GM12878 (cell line): ENCODE data around the gene RPS6KC1. TPM values are rescaled to one million over a fixed set of nuclear protein-coding genes. Genes with fewer than 3 reads are reported as not detected.
A peak's percentile ranks its signal among the peaks of the same experiment; 100 is the strongest.

Source experiments
- CHD1 ChIP-seq: IDR thresholded peaks from 2 replicates; pipeline ENCODE4 v1.6.1; 2012; ENCODE audit warnings: low read depth, low read length, improper control_type of control experiment
- CREM ChIP-seq: IDR thresholded peaks from 2 replicates; pipeline ENCODE4 v1.6.1; 2014; ENCODE audit warnings: antibody characterized with exemption, low read depth
- EGR1 ChIP-seq, 2 experiments: IDR thresholded peaks; 1 replicate in 1 of 2; 2 replicates in 1 of 2; pipeline ENCODE4 v1.6.1; 2011 to 2012; ENCODE audit warnings: low read depth in 2 of 2, low read length in 2 of 2, borderline replicate concordance in 1 of 2, mild to moderate bottlenecking in 1 of 2, moderate library complexity in 1 of 2
- ESRRA ChIP-seq: IDR thresholded peaks from 2 replicates; pipeline ENCODE4 v1.6.1; 2012; ENCODE audit warnings: mild to moderate bottlenecking, low read length, improper control_type of control experiment
- GATAD2B ChIP-seq: fragments of 450-650 bp; conservative IDR thresholded peaks from 2 replicates; pipeline ENCODE4 v1.6.1; 2017; ENCODE audit warnings: low read depth, mild to moderate bottlenecking, moderate library complexity
- HDAC6 ChIP-seq: fragments of 200-600 bp; sonication (generic); IDR thresholded peaks from one replicate; pipeline ENCODE4 v1.8.0; 2017; ENCODE audit warnings: antibody characterized with exemption; ENCODE audit not compliant: unreplicated experiment
- IRF4 ChIP-seq: IDR thresholded peaks from 2 replicates; pipeline ENCODE4 v1.6.1; 2011; ENCODE audit warnings: low read depth, low read length
- JUND ChIP-seq: IDR thresholded peaks from 2 replicates; pipeline ENCODE4 v1.6.1; 2012; ENCODE audit warnings: low read depth, mild to moderate bottlenecking, low read length, improper control_type of control experiment, moderate library complexity
- MTA3 ChIP-seq: IDR thresholded peaks from 2 replicates; pipeline ENCODE4 v1.6.1; 2012; ENCODE audit warnings: low read length, inconsistent platforms, borderline replicate concordance
- MYC ChIP-seq: IDR thresholded peaks from 2 replicates; pipeline ENCODE4 v1.6.1; 2011; ENCODE audit warnings: mild to moderate bottlenecking, low read length, moderate library complexity, inconsistent platforms; ENCODE audit not compliant: insufficient read depth, insufficient replicate concordance, insufficient read length, severe bottlenecking
- NBN ChIP-seq: fragments of 450-650 bp; IDR thresholded peaks from 2 replicates; pipeline ENCODE4 v1.6.1; 2016
- NR2C1 ChIP-seq: fragments of 450-650 bp; IDR thresholded peaks from 2 replicates; pipeline ENCODE4 v1.6.1; 2017; ENCODE audit warnings: antibody characterized with exemption, mild to moderate bottlenecking, moderate library complexity
- NRF1 ChIP-seq: conservative IDR thresholded peaks from 2 replicates; pipeline ENCODE4 v1.6.1; 2011; ENCODE audit warnings: mild to moderate bottlenecking, low read depth, low read length, improper control_type of control experiment
- SREBF2 ChIP-seq: IDR thresholded peaks from 2 replicates; pipeline ENCODE4 v1.6.1; 2012; ENCODE audit warnings: mild to moderate bottlenecking, low read length
- SUZ12 ChIP-seq: fragments of 200-600 bp; sonication (generic); IDR thresholded peaks from one replicate; pipeline ENCODE4 v1.6.1; 2018; ENCODE audit warnings: antibody characterized with exemption, mild to moderate bottlenecking; ENCODE audit not compliant: unreplicated experiment
- TAF1 ChIP-seq: IDR thresholded peaks from 2 replicates; pipeline ENCODE4 v1.6.1; 2011; ENCODE audit warnings: mild to moderate bottlenecking, low read depth, low read length, borderline replicate concordance
- ZNF384 ChIP-seq: IDR thresholded peaks from 2 replicates; pipeline ENCODE4 v1.6.1; 2012; ENCODE audit warnings: low read depth, mild to moderate bottlenecking, low read length, improper control_type of control experiment, borderline replicate concordance
- polyA plus RNA-seq, 11 experiments: library from polyadenylated mRNA; depleted of rRNA in 4 of 11; unstranded in 6 of 11; stranded (reverse) in 5 of 11; fragments of >200 nt; fragmentation: Nextera tagmentation in 4 of 11; fragmentation: Illumina TruSeq in 1 of 11; extraction: Ambion mirVana in 4 of 11; extraction: Trizol in 1 of 11; gene quantifications; 1 replicate in 1 of 11; 2 replicates in 10 of 11; pipeline versions ENCODE4 v1.2.1 to v1.2.3, GENCODE V29; 2011 to 2016; ENCODE audit warnings: inconsistent platforms in 2 of 11, missing spikeins in 2 of 11, low read depth in 1 of 11
- total RNA-seq, 4 experiments: library from RNA; depleted of rRNA in 3 of 4; stranded (reverse); fragments of >200 nt in 3 of 4; fragmentation: Illumina TruSeq in 1 of 4; extraction: Trizol in 1 of 4; gene quantifications; 2 replicates each; pipeline versions ENCODE4 v1.2.1 to v1.2.3, GENCODE V29; 2013 to 2021
- TF ChIP-seq, protein P1 (sequence below): IDR thresholded peaks from 2 replicates; pipeline ENCODE4 v1.6.1; 2012; ENCODE audit warnings: low read depth, low read length, improper control_type of control experiment
- TF ChIP-seq, protein P2 (sequence below): IDR thresholded peaks from 2 replicates; pipeline ENCODE4 v1.6.1; 2011; ENCODE audit warnings: borderline replicate concordance, low read depth, mild to moderate bottlenecking, moderate library complexity, mixed read lengths, low read length; ENCODE audit not compliant: insufficient read depth; ENCODE audit errors: extremely low read length
- TF ChIP-seq, protein P3 (sequence below): IDR thresholded peaks from 2 replicates; pipeline ENCODE4 v1.6.1; 2011; ENCODE audit warnings: borderline replicate concordance, low read depth, mild to moderate bottlenecking, moderate library complexity, low read length; ENCODE audit not compliant: insufficient read depth, poor library complexity, severe bottlenecking
- TF ChIP-seq, protein P4 (sequence below): fragments of 450-650 bp; IDR thresholded peaks from 2 replicates; pipeline ENCODE4 v1.6.1; 2017; ENCODE audit warnings: mild to moderate bottlenecking
- TF ChIP-seq, protein P5 (sequence below): IDR thresholded peaks from 2 replicates; pipeline ENCODE4 v1.6.1; 2011; ENCODE audit warnings: low read depth, low read length, improper control_type of control experiment, borderline replicate concordance

The RPS6KC1 gene
- total and polyA plus RNA-seq, 10 of the 15 experiments (the other 5 are each of a cell fraction or from before 2014, with no cell fraction given): 2.9 to 17.3 (median 12.2) TPM

DNA sequence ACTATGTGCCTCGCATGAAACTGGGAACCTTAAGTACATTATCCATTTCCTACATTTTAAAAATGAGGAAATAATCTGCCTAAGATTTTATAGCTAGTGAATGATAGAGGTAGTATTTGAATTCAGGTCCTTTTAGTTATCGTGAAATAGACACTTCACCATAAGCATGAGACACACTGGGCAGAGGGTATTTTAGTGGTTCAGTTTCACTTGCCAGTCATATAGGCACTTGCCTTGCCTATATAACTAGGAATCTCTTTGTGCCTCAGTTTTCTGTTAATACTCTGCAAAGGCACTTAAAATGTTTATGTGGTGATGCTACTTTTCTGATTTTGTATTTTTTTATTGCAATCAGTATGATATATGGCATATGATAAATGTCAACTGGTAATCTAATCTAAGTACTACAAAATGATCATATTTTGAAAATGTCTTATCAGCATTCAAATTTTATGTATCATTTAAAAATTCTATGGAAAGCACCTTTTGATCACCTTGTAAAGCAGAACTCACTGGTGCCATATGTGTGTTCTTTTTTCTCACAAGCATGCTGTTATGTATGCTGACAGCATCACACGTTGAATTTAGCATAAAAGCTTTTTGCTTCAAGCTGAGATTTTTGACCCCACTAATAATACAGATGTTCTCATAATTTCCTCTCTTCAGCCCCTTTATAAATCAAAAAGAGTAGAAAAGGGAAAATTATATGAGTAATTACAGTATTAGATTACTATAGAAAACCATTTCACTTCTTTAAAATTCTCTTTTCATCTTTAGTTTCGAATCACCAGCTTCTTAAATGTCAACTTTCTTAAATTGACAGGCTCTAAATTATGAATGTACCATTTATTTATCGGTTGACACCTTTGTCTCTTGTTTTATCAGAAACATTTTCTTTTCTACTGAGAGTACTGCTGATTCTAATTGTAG is 52.6 kb downstream of the RPS6KC1 start (continued):
- TF ChIP-seq, protein P1, sequence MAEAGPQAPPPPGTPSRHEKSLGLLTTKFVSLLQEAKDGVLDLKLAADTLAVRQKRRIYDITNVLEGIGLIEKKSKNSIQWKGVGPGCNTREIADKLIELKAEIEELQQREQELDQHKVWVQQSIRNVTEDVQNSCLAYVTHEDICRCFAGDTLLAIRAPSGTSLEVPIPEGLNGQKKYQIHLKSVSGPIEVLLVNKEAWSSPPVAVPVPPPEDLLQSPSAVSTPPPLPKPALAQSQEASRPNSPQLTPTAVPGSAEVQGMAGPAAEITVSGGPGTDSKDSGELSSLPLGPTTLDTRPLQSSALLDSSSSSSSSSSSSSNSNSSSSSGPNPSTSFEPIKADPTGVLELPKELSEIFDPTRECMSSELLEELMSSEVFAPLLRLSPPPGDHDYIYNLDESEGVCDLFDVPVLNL: no peak
- no peak for TF ChIP-seq HDAC6
- no peak for TF ChIP-seq MYC
- no peak for TF ChIP-seq NR2C1
- TF ChIP-seq SUZ12: no peak
- TF ChIP-seq NRF1: no peak
- peak; percentile 16; the same call in 1 of the 2 replicates for TF ChIP-seq CREM
- no peak for TF ChIP-seq GATAD2B
- TF ChIP-seq, protein P2, sequence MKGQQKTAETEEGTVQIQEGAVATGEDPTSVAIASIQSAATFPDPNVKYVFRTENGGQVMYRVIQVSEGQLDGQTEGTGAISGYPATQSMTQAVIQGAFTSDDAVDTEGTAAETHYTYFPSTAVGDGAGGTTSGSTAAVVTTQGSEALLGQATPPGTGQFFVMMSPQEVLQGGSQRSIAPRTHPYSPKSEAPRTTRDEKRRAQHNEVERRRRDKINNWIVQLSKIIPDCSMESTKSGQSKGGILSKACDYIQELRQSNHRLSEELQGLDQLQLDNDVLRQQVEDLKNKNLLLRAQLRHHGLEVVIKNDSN: no peak
- TF ChIP-seq SREBF2: no peak
- TF ChIP-seq EGR1 (IDR thresholded peaks at IDR 0.05; ENCODE audit: borderline replicate concordance in 1 of 2, low read depth in 2 of 2, low read length in 2 of 2): no peak
- TF ChIP-seq MTA3: no peak
- TF ChIP-seq NBN: no peak
- no peak for TF ChIP-seq CHD1
- TF ChIP-seq JUND: no peak
- TF ChIP-seq, protein P3, sequence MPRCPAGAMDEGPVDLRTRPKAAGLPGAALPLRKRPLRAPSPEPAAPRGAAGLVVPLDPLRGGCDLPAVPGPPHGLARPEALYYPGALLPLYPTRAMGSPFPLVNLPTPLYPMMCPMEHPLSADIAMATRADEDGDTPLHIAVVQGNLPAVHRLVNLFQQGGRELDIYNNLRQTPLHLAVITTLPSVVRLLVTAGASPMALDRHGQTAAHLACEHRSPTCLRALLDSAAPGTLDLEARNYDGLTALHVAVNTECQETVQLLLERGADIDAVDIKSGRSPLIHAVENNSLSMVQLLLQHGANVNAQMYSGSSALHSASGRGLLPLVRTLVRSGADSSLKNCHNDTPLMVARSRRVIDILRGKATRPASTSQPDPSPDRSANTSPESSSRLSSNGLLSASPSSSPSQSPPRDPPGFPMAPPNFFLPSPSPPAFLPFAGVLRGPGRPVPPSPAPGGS: peak; percentile 27
- TF ChIP-seq TAF1: no peak
- no peak for TF ChIP-seq ZNF384
- TF ChIP-seq, protein P4, sequence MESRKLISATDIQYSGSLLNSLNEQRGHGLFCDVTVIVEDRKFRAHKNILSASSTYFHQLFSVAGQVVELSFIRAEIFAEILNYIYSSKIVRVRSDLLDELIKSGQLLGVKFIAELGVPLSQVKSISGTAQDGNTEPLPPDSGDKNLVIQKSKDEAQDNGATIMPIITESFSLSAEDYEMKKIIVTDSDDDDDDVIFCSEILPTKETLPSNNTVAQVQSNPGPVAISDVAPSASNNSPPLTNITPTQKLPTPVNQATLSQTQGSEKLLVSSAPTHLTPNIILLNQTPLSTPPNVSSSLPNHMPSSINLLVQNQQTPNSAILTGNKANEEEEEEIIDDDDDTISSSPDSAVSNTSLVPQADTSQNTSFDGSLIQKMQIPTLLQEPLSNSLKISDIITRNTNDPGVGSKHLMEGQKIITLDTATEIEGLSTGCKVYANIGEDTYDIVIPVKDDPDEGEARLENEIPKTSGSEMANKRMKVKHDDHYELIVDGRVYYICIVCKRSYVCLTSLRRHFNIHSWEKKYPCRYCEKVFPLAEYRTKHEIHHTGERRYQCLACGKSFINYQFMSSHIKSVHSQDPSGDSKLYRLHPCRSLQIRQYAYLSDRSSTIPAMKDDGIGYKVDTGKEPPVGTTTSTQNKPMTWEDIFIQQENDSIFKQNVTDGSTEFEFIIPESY: no peak
- TF ChIP-seq ESRRA: no peak
- TF ChIP-seq, protein P5, sequence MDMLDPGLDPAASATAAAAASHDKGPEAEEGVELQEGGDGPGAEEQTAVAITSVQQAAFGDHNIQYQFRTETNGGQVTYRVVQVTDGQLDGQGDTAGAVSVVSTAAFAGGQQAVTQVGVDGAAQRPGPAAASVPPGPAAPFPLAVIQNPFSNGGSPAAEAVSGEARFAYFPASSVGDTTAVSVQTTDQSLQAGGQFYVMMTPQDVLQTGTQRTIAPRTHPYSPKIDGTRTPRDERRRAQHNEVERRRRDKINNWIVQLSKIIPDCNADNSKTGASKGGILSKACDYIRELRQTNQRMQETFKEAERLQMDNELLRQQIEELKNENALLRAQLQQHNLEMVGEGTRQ: no peak
- TF ChIP-seq IRF4: no peak
